SK-N-SH (cell line): ENCODE results near the gene TEP1. TPM values are rescaled to one million over a fixed set of nuclear protein-coding genes. Genes with fewer than 3 reads are reported as not detected.

ENCODE experiments used
- CTCF ChIA-PET: fragments of 300-600, 350-600 bp; formaldehyde crosslinking; extraction: SDS; loops from one replicate; lab custom pipeline; 2021; lab: Yijun Ruan, JAX
- POLR2A ChIA-PET: fragments of 350-600 bp; sonication (Branson Sonifier 250); formaldehyde crosslinking; extraction: SDS; loops from one replicate; lab custom pipeline; 2020; ENCODE audit warnings: antibody characterized with exemption, inconsistent platforms; lab: Yijun Ruan, JAX
- DNase-seq: peaks from one replicate; pipeline ENCODE4 v3.0.0; 2012
- H2AFZ ChIP-seq: fragments of 200-600 bp; sonication (generic); 2 replicates; pipeline ENCODE4 v1.8.1; 2016; ENCODE audit warnings: antibody characterized with exemption, mild to moderate bottlenecking, low read depth
- H3F3A ChIP-seq: fragments of 200-600 bp; sonication (generic); replicated peaks from 2 replicates; pipeline ENCODE3; 2016; ENCODE audit warnings: antibody characterized with exemption, mild to moderate bottlenecking; ENCODE audit not compliant: insufficient read depth
- H3K27ac ChIP-seq, 2 experiments: fragments of 200-500 bp in 1 of 2; fragments of 200-600 bp in 1 of 2; sonication (Bioruptor generic) in 1 of 2; sonication (generic), shearing (Covaris generic) in 1 of 2; 2 replicates each; pipeline versions ENCODE4 v1.5.1 to v1.6.1; 2014 to 2016; ENCODE audit warnings: low read depth in 2 of 2, inconsistent platforms in 1 of 2, low read length in 1 of 2, mild to moderate bottlenecking in 1 of 2, mixed read lengths in 1 of 2
- H3K27me3 ChIP-seq: fragments of 200-600 bp; sonication (generic), shearing (Covaris generic); 2 replicates; pipeline ENCODE4 v1.6.1; 2016; ENCODE audit warnings: mixed run types; ENCODE audit not compliant: insufficient read depth
- H3K36me3 ChIP-seq, 2 experiments: fragments of 200-500 bp in 1 of 2; fragments of 200-600 bp in 1 of 2; sonication (Bioruptor generic) in 1 of 2; sonication (generic) in 1 of 2; replicated peaks in 1 of 2; 2 replicates each; pipeline versions ENCODE3 to v1.5.1; 2014 to 2016; ENCODE audit warnings: low read length in 1 of 2, mild to moderate bottlenecking in 1 of 2; ENCODE audit not compliant: insufficient read depth in 2 of 2, control insufficient read depth in 1 of 2
- H3K4me1 ChIP-seq, 2 experiments: fragments of 200-500 bp in 1 of 2; fragments of 200-600 bp in 1 of 2; sonication (Bioruptor generic) in 1 of 2; sonication (generic), shearing (Covaris generic) in 1 of 2; 2 replicates each; pipeline versions ENCODE4 v1.5.1 to v1.6.1; 2014 to 2016; ENCODE audit warnings: low read depth in 1 of 2, low read length in 1 of 2, mixed run types in 1 of 2; ENCODE audit not compliant: insufficient read depth in 2 of 2, control insufficient read depth in 1 of 2
- H3K4me2 ChIP-seq: fragments of 200-600 bp; sonication (generic), shearing (Covaris generic); 2 replicates; pipeline ENCODE4 v1.6.1; 2017; ENCODE audit warnings: mixed run types
- H3K4me3 ChIP-seq, 2 experiments: fragments of 200-500 bp in 1 of 2; fragments of 200-600 bp in 1 of 2; sonication (Bioruptor generic) in 1 of 2; sonication (generic), shearing (Covaris generic) in 1 of 2; 2 replicates each; pipeline versions ENCODE4 v1.5.1 to v1.8.1; 2014 to 2016; ENCODE audit warnings: low read depth in 2 of 2, inconsistent platforms in 1 of 2, low read length in 1 of 2, mild to moderate bottlenecking in 1 of 2, mixed read lengths in 1 of 2, moderate library complexity in 1 of 2
- H3K79me2 ChIP-seq: fragments of 200-600 bp; sonication (generic); 2 replicates; pipeline ENCODE4 v1.8.1; 2017; ENCODE audit warnings: mild to moderate bottlenecking; ENCODE audit not compliant: insufficient read depth
- H3K9ac ChIP-seq: fragments of 200-600 bp; sonication (generic); 2 replicates; pipeline ENCODE4 v1.6.1; 2017; ENCODE audit warnings: mixed run types
- H3K9me2 ChIP-seq: fragments of 200-600 bp; sonication (generic); 2 replicates; pipeline ENCODE4 v1.6.1; 2017; ENCODE audit warnings: mixed run types
- H3K9me3 ChIP-seq: fragments of 200-600 bp; sonication (generic); 2 replicates; pipeline ENCODE4 v1.6.1; 2017; ENCODE audit warnings: mixed run types, mild to moderate bottlenecking, moderate library complexity
- H4K20me1 ChIP-seq: fragments of 200-600 bp; sonication (generic); 2 replicates; pipeline ENCODE4 v1.6.1; 2017; ENCODE audit warnings: mild to moderate bottlenecking, mixed run types; ENCODE audit not compliant: insufficient read depth
- ELF1 ChIP-seq: IDR thresholded peaks from 2 replicates; pipeline ENCODE4 v1.4.0; 2012
- EP300 ChIP-seq, 2 experiments: IDR thresholded peaks; 2 replicates each; pipeline versions ENCODE4 v1.4.0 to v1.6.1; 2012; ENCODE audit warnings: borderline replicate concordance in 1 of 2, low read depth in 1 of 2, low read length in 1 of 2
- JUND ChIP-seq: IDR thresholded peaks from 2 replicates; pipeline ENCODE4 v1.4.0; 2012
- NFIC ChIP-seq: IDR thresholded peaks from 2 replicates; pipeline ENCODE4 v1.4.0; 2012; ENCODE audit warnings: borderline replicate concordance
- RCOR1 ChIP-seq: fragments of 150-350 bp; IDR thresholded peaks from 2 replicates; pipeline ENCODE4 v1.6.1; 2017; ENCODE audit warnings: antibody characterized with exemption, low read length
- RFX5 ChIP-seq: IDR thresholded peaks from 2 replicates; pipeline ENCODE4 v1.6.1; 2012; ENCODE audit warnings: mild to moderate bottlenecking, improper control_type of control experiment, low read length
- TEAD4 ChIP-seq: IDR thresholded peaks from 2 replicates; pipeline ENCODE4 v1.4.0; 2012; ENCODE audit warnings: mild to moderate bottlenecking, borderline replicate concordance; ENCODE audit not compliant: insufficient read depth
- YY1 ChIP-seq: IDR thresholded peaks from 2 replicates; pipeline ENCODE4 v1.4.0; 2012; ENCODE audit warnings: low read depth, mild to moderate bottlenecking
- WGBS: methylation state at CpG from one replicate; pipeline ENCODE4 v1.1.6; 2017; ENCODE audit warnings: low lambda C conversion rate; 5-methylcytosine and 5-hydroxymethylcytosine counted together
- polyA plus RNA-seq, 3 experiments: library from polyadenylated mRNA; depleted of rRNA; stranded (reverse); fragments of >200 nt; gene quantifications; 2 replicates each; pipeline ENCODE4 v1.2.3, GENCODE V29; 2012
- TF ChIP-seq, protein P1 (sequence below): fragments of 150-350 bp; IDR thresholded peaks from 2 replicates; pipeline ENCODE4 v1.6.1; 2017; ENCODE audit warnings: antibody characterized with exemption, low read length, low read depth, borderline replicate concordance
- TF ChIP-seq, protein P2 (sequence below): fragments of 150-350 bp; IDR thresholded peaks from 2 replicates; pipeline ENCODE4 v1.6.1; 2016; ENCODE audit warnings: mild to moderate bottlenecking, low read depth, low read length
- TF ChIP-seq, protein P3 (sequence below): IDR thresholded peaks from 2 replicates; pipeline ENCODE4 v1.4.0; 2012; ENCODE audit warnings: low read depth, borderline replicate concordance
- TF ChIP-seq, protein P4 (sequence below): IDR thresholded peaks from 2 replicates; pipeline ENCODE4 v1.4.0; 2012; ENCODE audit warnings: low read depth, borderline replicate concordance
- TF ChIP-seq, protein P5 (sequence below): IDR thresholded peaks from 2 replicates; pipeline ENCODE4 v1.4.0; 2012; ENCODE audit warnings: low read depth
- TF ChIP-seq, protein P6 (sequence below): IDR thresholded peaks from 2 replicates; pipeline ENCODE4 v1.6.1; 2012; ENCODE audit warnings: mild to moderate bottlenecking, low read depth, low read length, moderate library complexity

TEP1 gene
- polyA plus RNA-seq, 1 of the 3 experiments (the other 2 are of a cell fraction), result 12.1 TPM

DNA sequence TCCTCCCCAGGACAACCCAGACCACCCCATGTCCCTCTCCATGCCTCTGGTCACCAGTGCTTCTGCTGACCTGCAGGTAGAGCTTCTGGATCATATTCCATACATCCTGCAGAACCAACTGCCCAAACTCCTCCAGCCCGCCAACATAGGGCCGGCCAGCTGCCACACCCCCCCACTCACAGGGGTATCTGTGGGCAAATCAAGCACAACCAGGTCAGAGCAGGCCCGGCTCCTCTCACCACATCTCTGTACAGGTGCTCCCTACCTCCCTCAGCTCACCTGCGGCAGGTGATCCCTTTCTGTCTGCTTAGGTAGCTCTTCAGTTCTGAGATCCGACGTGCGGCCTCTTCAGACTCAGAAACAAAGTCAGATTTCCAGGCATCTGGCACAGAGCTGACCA lies 29.0 kb downstream of the TEP1 start:
- H3K9ac ChIP-seq, result no peak overlapping the region

DNA sequence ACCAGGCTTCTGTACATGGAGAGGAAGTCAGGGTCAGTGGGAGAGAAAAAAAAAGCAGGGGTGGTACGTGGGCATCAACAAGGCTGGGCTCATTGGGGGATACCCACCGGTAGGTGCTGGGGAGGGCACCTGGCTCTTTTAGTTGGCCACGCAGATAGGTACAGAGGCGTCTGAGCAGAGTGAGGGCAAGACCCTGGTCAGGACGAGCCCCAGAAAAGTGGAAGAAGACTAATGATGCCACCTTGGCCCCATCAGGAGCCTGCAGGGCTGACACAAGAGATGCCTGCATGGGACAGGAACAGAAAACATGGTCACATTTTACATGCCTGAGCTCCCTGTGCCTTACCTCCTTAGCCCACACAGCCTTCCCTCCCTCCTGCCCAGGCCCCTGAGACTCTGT lies 29.7 kb downstream of the TEP1 start:
- CTCF ChIA-PET, result interaction anchor here (1.4 to 1.8 kb wide), 2 partner anchors 9 to 226 kb away, joined by 4 read pairs; no protein-coding TSS in a partner anchor
- H3K4me3 ChIP-seq, result no peak overlapping the region
- H3K27ac ChIP-seq, result no peak overlapping the region
- no peak overlapping the region for H3K4me2 ChIP-seq
- POLR2A ChIA-PET, result no interaction called here
- WGBS, result 93% methylated on average over 5 of the region's 5 CpGs
- H3F3A ChIP-seq, result no peaks in the 10 kb centered on the region
- no peaks in the 10 kb centered on the region for H3K27me3 ChIP-seq
- DNase-seq, result no peak
- no peaks in the 10 kb centered on the region for H3K9me3 ChIP-seq
- H3K4me1 ChIP-seq, result no peaks in the 10 kb centered on the region
- H3K79me2 ChIP-seq, result no peaks in the 10 kb centered on the region
- peaks cover 17 to 87% of the 10 kb centered on the region in 2 experiments for H3K36me3 ChIP-seq
- no peaks in the 10 kb centered on the region for H3K9me2 ChIP-seq
- H3K9ac ChIP-seq, result no peak overlapping the region
- no peak overlapping the region for H2AFZ ChIP-seq
- no peaks in the 10 kb centered on the region for H4K20me1 ChIP-seq
- no peak for TF ChIP-seq NFIC
- no peak for TF ChIP-seq TEAD4
- TF ChIP-seq EP300 (IDR thresholded peaks at IDR 0.05; ENCODE audit: borderline replicate concordance in 1 of 2, low read depth in 1 of 2, low read length in 1 of 2), result no peak
- TF ChIP-seq, protein P1, sequence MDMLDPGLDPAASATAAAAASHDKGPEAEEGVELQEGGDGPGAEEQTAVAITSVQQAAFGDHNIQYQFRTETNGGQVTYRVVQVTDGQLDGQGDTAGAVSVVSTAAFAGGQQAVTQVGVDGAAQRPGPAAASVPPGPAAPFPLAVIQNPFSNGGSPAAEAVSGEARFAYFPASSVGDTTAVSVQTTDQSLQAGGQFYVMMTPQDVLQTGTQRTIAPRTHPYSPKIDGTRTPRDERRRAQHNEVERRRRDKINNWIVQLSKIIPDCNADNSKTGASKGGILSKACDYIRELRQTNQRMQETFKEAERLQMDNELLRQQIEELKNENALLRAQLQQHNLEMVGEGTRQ, result no peak
- TF ChIP-seq YY1, result no peak
- no peak for TF ChIP-seq JUND
- TF ChIP-seq, protein P2, sequence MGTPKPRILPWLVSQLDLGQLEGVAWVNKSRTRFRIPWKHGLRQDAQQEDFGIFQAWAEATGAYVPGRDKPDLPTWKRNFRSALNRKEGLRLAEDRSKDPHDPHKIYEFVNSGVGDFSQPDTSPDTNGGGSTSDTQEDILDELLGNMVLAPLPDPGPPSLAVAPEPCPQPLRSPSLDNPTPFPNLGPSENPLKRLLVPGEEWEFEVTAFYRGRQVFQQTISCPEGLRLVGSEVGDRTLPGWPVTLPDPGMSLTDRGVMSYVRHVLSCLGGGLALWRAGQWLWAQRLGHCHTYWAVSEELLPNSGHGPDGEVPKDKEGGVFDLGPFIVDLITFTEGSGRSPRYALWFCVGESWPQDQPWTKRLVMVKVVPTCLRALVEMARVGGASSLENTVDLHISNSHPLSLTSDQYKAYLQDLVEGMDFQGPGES, result no peak
- no peak for TF ChIP-seq RCOR1
- TF ChIP-seq, protein P3, sequence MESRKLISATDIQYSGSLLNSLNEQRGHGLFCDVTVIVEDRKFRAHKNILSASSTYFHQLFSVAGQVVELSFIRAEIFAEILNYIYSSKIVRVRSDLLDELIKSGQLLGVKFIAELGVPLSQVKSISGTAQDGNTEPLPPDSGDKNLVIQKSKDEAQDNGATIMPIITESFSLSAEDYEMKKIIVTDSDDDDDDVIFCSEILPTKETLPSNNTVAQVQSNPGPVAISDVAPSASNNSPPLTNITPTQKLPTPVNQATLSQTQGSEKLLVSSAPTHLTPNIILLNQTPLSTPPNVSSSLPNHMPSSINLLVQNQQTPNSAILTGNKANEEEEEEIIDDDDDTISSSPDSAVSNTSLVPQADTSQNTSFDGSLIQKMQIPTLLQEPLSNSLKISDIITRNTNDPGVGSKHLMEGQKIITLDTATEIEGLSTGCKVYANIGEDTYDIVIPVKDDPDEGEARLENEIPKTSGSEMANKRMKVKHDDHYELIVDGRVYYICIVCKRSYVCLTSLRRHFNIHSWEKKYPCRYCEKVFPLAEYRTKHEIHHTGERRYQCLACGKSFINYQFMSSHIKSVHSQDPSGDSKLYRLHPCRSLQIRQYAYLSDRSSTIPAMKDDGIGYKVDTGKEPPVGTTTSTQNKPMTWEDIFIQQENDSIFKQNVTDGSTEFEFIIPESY, result no peak
- TF ChIP-seq RFX5, result no peak
- TF ChIP-seq, protein P4, sequence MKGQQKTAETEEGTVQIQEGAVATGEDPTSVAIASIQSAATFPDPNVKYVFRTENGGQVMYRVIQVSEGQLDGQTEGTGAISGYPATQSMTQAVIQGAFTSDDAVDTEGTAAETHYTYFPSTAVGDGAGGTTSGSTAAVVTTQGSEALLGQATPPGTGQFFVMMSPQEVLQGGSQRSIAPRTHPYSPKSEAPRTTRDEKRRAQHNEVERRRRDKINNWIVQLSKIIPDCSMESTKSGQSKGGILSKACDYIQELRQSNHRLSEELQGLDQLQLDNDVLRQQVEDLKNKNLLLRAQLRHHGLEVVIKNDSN, result no peak

More for the DNA sequence above, 29.0 kb downstream of the TEP1 start:
- no peaks in the 10 kb centered on the region for H3K9me2 ChIP-seq
- H3K9me3 ChIP-seq, result no peaks in the 10 kb centered on the region
- no peaks in the 10 kb centered on the region for H3F3A ChIP-seq
- H3K4me3 ChIP-seq, result no peak overlapping the region
- H2AFZ ChIP-seq, result no peak overlapping the region
- TF ChIP-seq, protein P5, sequence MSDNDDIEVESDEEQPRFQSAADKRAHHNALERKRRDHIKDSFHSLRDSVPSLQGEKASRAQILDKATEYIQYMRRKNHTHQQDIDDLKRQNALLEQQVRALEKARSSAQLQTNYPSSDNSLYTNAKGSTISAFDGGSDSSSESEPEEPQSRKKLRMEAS, result no peak
- TF ChIP-seq ELF1 (no peak), EP300 (IDR thresholded peaks at IDR 0.05; ENCODE audit: borderline replicate concordance in 1 of 2, low read depth in 1 of 2, low read length in 1 of 2) (no peak), TEAD4 (no peak)
- TF ChIP-seq, protein P6, sequence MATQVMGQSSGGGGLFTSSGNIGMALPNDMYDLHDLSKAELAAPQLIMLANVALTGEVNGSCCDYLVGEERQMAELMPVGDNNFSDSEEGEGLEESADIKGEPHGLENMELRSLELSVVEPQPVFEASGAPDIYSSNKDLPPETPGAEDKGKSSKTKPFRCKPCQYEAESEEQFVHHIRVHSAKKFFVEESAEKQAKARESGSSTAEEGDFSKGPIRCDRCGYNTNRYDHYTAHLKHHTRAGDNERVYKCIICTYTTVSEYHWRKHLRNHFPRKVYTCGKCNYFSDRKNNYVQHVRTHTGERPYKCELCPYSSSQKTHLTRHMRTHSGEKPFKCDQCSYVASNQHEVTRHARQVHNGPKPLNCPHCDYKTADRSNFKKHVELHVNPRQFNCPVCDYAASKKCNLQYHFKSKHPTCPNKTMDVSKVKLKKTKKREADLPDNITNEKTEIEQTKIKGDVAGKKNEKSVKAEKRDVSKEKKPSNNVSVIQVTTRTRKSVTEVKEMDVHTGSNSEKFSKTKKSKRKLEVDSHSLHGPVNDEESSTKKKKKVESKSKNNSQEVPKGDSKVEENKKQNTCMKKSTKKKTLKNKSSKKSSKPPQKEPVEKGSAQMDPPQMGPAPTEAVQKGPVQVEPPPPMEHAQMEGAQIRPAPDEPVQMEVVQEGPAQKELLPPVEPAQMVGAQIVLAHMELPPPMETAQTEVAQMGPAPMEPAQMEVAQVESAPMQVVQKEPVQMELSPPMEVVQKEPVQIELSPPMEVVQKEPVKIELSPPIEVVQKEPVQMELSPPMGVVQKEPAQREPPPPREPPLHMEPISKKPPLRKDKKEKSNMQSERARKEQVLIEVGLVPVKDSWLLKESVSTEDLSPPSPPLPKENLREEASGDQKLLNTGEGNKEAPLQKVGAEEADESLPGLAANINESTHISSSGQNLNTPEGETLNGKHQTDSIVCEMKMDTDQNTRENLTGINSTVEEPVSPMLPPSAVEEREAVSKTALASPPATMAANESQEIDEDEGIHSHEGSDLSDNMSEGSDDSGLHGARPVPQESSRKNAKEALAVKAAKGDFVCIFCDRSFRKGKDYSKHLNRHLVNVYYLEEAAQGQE, result no peak
- TF ChIP-seq, protein P4, result no peak
- no peak overlapping the region for H3K27ac ChIP-seq
- H3K36me3 ChIP-seq, result peaks cover 18 to 85% of the 10 kb centered on the region in 2 experiments
- DNase-seq, result no peak
- 96% methylated on average over 5 of the region's 7 CpGs for WGBS
- CTCF ChIA-PET, result interaction anchor here (1.0 to 1.8 kb wide), 2 partner anchors 9 to 586 kb away, joined by 3 to 4 read pairs; no protein-coding TSS in a partner anchor
- no peaks in the 10 kb centered on the region for H4K20me1 ChIP-seq
- H3K27me3 ChIP-seq, result no peaks in the 10 kb centered on the region
- H3K4me1 ChIP-seq, result no peaks in the 10 kb centered on the region
- H3K79me2 ChIP-seq, result no peaks in the 10 kb centered on the region
- no peak overlapping the region for H3K4me2 ChIP-seq
- POLR2A ChIA-PET, result no interaction called here
